ENCODE data around the gene KBTBD2.
A peak's percentile ranks its signal among the peaks of the same experiment; 100 is the strongest.
"Not testable (repeated sequence)": the region's sequence is repeated elsewhere in the genome, so short reads cannot be mapped to it uniquely, and the experiment has no call there.

The KBTBD2 gene

GRCh38 chr7:32848655-32849054 is 42.9 kb downstream of the KBTBD2 start:
- not testable (repeated sequence) for DNase-seq

DNA sequence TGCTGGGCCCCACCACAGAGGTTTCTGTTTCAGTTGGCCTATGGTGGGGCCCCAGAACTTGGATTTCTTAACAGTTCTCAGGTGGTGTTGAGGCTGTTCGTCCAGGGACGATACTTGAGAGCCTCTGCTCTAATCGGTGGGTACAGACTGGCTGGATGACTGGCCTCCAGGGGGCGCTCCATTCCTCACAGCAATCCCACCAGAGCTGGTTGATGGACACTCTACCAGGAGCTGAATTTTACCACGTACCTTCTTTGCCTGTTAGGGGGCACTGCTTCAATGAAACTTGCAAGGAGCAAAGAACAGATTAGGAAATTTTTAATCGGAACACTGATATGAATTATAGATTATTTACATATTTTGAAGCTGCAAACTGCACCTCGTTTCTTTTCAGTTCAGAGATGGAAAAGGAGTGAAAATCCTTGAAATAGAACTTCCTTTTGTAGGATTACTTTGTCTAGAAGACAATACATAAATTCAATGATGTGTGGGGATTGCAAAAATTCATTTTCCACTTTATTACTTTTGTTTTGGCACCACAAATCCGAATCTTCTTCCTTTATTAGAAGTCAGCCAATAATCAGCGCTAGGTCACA is 44.8 kb downstream of the KBTBD2 start:
- peak; percentile 1 for DNase-seq

- DNase-seq: not testable (repeated sequence)
Measured at GRCh38 chr7:32844748-32845147, 46.8 kb downstream of the KBTBD2 start.

GRCh38 chr7:32843763-32844162 is 47.8 kb downstream of the KBTBD2 start:
- not testable (repeated sequence) for DNase-seq

- DNase-seq: not testable (repeated sequence)
Measured at GRCh38 chr7:32839846-32840245, 51.7 kb downstream of the KBTBD2 start.

GRCh38 chr7:32828996-32829752 is 62.4 kb downstream of the KBTBD2 start:
- DNase-seq: not testable (repeated sequence)
